ENCODE data around the gene ARL3. TPM values are rescaled to one million over a fixed set of nuclear protein-coding genes. Genes with fewer than 3 reads are reported as not detected.
A peak's percentile ranks its signal among the peaks of the same experiment; 100 is the strongest.

ARL3 gene
- total RNA-seq, 1 experiment from 2014 or later = 20.7 TPM

GRCh38 chr10:102757323-102757722 lies 43.1 kb upstream of the ARL3 start:
- Histone ChIP-seq H3K4me3 (ENCODE audit: low read depth in 2 of 2, low read length in 2 of 2) (no peak overlapping the region), H3K27ac (ENCODE audit: low read length) (peak overlapping the region; percentile 13; the same call in 1 of the 2 replicates), H3K36me3 (ENCODE audit: control insufficient read depth, insufficient read depth, low read length) (no peaks in the 10 kb centered on the region), H3K27me3 (ENCODE audit: control insufficient read depth, insufficient read depth, low read length) (no peaks in the 10 kb centered on the region), H3K9me3 (ENCODE audit: control insufficient read depth, insufficient read depth, low read depth, low read length) (no peaks in the 10 kb centered on the region), H3K4me1 (ENCODE audit: control insufficient read depth, insufficient read depth, low read length) (peaks cover 20% of the 10 kb centered on the region)
- intact Hi-C loops (cut with micrococcal nuclease; ENCODE audit: unreplicated experiment) (no loop called here), in situ Hi-C loops (cut with HindIII; ENCODE audit: low pct_unique_long_range_greater_than_20kb, low sequenced_read_pairs) (no loop called here)
- ATAC-seq = no peak
- BruUV-seq (replicated peaks) = no TSS peak
- TF ChIP-seq SIN3A (IDR thresholded peaks at IDR 0.05; ENCODE audit: borderline replicate concordance, insufficient read depth, low read depth, low read length) (no peak), CTCF (IDR thresholded peaks at IDR 0.05) (no peak), REST (IDR thresholded peaks at IDR 0.05; ENCODE audit: insufficient read depth in 1 of 2, low read depth in 2 of 2, low read length in 1 of 2) (no peak), POLR2AphosphoS5 (IDR thresholded peaks at IDR 0.05; ENCODE audit: low read depth, low read length) (no peak), TCF7L2 (IDR thresholded peaks at IDR 0.05; ENCODE audit: low read depth, low read length) (no peak)
- no peak for DNase-seq (ENCODE audit: low read depth, low spot score)
- ChIA-PET POLR2A (interaction anchor here (0.6 kb wide), 2 partner anchors 10 to 13 kb away, joined by 3 to 6 read pairs; no protein-coding TSS in a partner anchor), CTCF (no interaction called here)

- no peak for ATAC-seq
- Histone ChIP-seq H3K36me3 (ENCODE audit: control insufficient read depth, insufficient read depth, low read length) (no peaks in the 10 kb centered on the region), H3K27ac (ENCODE audit: low read length) (peak overlapping the region; percentile 75), H3K4me3 (ENCODE audit: low read depth in 2 of 2, low read length in 2 of 2) (no peak overlapping the region), H3K9me3 (ENCODE audit: control insufficient read depth, insufficient read depth, low read depth, low read length) (no peaks in the 10 kb centered on the region), H3K4me1 (ENCODE audit: control insufficient read depth, insufficient read depth, low read length) (peaks cover 23% of the 10 kb centered on the region), H3K27me3 (ENCODE audit: control insufficient read depth, insufficient read depth, low read length) (no peaks in the 10 kb centered on the region)
- no TSS peak for BruUV-seq (replicated peaks)
- no peak for TF ChIP-seq SIN3A (IDR thresholded peaks at IDR 0.05; ENCODE audit: borderline replicate concordance, insufficient read depth, low read depth, low read length)
- TF ChIP-seq REST (IDR thresholded peaks at IDR 0.05; ENCODE audit: insufficient read depth in 1 of 2, low read depth in 2 of 2, low read length in 1 of 2) = no peak
- no peak for TF ChIP-seq TCF7L2 (IDR thresholded peaks at IDR 0.05; ENCODE audit: low read depth, low read length)
- TF ChIP-seq CTCF (IDR thresholded peaks at IDR 0.05) = no peak
- TF ChIP-seq POLR2AphosphoS5 (IDR thresholded peaks at IDR 0.05; ENCODE audit: low read depth, low read length) = no peak
- in situ Hi-C loops (cut with HindIII; ENCODE audit: low pct_unique_long_range_greater_than_20kb, low sequenced_read_pairs) = no loop called here
- no peak for DNase-seq (ENCODE audit: low read depth, low spot score)
- ChIA-PET POLR2A (no interaction called here), CTCF (interaction anchor here (0.7 to 1.4 kb wide), 3 partner anchors 24 to 77 kb away, joined by 4 to 11 read pairs (median 4); no protein-coding TSS in a partner anchor)
- intact Hi-C loops (cut with micrococcal nuclease; ENCODE audit: unreplicated experiment) = no loop called here
Measured at GRCh38 chr10:102753718-102754117, 39.5 kb upstream of the ARL3 start.
